22Rv1 (cell line): ENCODE data around the gene ABHD12.

Experiments used
- CTCF ChIP-seq: fragments of 450-650 bp; IDR thresholded peaks from 2 replicates; pipeline ENCODE4 v1.5.1; 2017; ENCODE audit warnings: mild to moderate bottlenecking
- ZFX ChIP-seq: fragments of 450-650 bp; IDR thresholded peaks from 2 replicates; pipeline ENCODE4 v1.6.1; 2017; ENCODE audit warnings: antibody characterized with exemption, borderline replicate concordance

GRCh38 chr20:25376886-25377285 is 13.7 kb downstream of the ABHD12 start:
- no peak for TF ChIP-seq CTCF
- TF ChIP-seq ZFX = no peak
